KG1 (cell line): ENCODE measurements around the gene ANK3.

Source experiments
- DNase-seq: peaks from one replicate; lab custom pipeline; 2025; lab: John Stamatoyannopoulos, UW

The ANK3 gene

DNA sequence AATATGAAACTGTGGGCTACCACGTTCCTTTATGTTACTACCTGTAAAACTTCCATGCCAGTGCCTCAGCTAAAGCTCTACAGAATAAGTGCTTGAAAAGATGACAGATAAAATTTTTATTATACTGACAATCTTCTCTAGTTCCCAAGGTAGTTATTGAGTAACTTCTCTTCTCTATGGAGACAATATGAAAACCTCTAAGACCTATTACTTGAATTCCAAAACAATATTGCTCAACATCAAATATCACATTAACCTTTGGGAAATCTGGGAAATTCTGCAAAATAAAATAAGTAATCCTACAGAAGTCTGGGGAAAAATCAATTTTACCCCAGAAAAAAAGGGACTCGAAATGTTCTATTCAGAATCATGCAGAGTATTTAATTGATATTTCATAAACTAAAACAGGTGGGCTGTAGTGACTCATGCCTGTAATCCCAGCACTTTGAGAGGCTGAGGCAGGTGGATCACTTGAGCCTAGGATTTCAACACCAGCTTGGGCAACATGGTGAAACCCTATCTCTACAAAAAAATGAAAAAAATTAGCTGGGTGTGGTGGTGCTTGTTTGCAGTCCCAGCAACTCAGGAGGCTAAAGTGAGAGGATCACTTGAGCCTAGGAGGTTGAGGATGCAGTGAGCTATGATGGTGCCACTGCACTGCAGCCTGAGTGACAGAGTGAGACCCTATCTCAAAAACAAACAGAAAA, 23.8 kb upstream of the ANK3 start:
- no peak for DNase-seq

DNA sequence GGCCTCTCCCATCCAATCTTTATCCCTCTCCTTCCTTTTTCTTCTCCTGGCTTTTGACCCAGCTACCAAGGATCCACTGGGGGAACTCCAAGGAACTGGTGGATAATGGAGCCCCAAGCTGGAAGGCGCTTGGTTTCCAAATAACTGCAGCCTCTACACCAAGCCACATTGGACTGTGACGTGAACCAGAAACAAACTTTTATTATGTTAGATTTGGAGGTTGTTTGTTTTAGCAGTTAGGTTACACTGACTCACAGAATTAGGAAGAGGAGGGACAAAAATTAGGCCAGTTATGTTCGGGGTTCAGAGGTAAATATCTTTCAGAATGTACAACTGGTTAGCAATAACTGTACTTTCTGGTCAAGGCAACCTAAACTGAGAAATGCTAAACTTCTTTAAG, 21.3 kb upstream of the ANK3 start:
- DNase-seq = no peak

DNA sequence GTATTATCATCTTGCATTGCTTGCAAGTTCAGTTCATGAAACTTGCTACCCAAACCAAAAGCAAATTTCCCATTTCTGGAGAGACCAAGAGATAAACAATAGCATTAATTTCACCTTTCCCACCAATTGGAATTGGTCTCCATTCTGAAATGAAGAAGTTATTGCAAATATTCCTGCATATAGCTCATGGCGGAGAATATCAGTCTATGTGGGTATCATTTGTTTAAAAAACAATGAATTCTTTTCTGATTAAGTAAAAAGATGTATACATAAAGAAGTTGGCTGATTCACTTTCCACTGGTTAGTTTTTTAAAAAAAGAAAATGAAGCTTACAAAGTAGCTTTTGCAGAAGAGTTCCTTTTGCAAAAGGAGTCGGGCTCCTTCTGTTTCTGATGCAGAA, 19.5 kb upstream of the ANK3 start:
- DNase-seq = no peak

DNA sequence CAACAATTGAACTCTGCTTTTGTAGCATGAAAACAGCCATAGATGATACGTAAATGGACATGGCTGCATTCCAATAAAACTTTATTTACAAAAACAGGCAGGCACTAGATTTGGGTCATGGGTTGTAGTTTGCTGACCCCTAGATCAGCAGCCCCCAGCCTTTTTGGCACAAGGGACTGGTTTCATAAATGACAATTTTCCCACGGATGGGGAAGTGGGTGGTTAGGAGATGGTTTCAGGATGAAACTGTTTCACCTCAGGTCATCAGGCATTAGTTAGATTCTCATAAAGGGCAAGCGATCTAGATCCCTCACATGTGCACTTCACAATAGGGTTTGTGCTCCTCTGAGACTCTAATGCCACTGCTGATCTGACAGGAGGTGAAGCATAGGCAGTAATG, 16.5 kb upstream of the ANK3 start:
- no peak for DNase-seq

DNA sequence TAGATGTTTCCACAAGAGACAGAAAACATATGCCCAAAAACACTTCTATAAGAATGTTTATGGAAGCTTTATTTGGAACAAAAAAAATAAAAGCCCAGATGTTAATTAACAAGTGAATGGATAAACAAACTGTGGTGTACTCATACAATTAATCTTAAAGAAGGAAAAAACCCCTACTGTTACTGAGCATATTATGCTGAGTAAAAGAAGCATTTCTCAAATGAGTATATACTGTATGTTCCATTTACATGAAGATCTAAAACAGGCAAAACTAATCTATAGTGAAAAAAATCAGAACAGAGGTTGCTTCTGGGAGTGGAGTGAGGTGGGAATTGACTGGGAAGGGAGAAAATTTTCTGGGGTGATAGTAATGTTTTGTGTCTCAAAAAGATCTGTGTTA, 15.5 kb upstream of the ANK3 start:
- no peak for DNase-seq

DNA sequence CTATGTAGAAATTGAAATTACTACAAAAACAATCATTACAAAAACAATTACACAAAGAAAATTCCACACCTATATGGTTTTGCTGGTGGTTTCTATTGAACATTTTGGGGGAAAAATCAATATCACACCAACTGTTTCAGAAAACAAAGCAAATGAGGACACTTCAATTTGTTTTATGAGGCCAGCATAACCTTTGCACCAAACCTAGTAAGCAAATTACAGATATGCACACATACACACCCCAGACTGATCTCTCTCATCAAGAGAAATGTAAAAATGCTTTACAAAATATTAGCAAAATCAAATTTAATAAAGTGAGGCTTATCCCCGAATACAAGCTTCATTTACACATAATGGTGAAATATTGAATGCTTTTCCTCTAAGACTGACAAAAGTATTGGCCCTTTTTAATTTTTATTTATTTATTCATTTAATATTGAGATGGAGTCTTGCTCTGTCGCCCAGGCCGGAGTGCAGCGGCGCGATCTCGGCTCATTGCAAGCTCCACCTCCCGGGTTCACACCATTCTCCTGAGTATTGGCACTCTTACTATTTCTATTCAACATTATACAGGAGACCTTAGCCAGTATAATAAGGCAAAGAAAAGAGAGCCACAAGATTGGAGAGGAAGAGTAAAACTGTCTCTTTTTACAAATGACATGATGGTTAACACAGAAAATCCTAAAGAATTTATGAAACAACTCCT, 13.6 kb upstream of the ANK3 start:
- DNase-seq = no peak

DNA sequence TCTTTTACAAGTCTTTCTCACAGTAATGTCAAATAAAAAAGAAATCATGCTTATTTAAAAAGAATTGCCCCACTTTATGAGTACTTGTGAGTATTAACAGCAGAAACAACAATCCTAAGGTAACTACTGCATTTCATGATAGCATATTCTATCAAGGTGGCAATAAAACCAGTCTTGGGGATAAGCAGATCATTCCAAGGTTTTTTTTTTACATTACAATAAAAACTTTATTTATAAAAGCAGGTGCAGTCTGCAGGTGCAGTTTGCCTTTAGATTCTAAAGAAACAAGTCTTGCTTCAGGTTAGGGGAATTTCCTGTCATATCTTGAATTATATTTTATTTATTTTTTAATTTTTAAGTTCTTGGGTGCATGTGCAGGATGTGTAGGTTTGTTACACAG, 10.7 kb upstream of the ANK3 start:
- DNase-seq = no peak

DNA sequence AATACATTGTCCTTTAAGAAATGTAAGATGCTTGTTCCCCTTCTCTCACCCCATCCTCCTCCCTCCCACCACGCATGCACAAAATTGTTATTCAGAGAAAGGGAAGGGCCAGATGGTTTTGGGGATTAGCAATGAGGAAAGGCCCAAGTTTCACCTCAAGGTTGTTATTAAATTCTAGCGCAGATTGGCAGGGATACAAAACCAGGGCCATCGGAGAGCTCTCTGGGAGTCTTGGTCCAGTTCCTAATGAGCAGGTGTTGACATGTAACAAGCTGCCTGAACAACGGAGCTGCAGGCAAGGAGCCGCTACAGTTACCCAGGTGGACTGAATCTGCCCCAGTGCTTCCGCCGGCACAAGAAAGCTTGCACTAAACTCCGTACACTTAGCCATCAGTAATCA, 9.7 kb upstream of the ANK3 start:
- DNase-seq = no peak

DNA sequence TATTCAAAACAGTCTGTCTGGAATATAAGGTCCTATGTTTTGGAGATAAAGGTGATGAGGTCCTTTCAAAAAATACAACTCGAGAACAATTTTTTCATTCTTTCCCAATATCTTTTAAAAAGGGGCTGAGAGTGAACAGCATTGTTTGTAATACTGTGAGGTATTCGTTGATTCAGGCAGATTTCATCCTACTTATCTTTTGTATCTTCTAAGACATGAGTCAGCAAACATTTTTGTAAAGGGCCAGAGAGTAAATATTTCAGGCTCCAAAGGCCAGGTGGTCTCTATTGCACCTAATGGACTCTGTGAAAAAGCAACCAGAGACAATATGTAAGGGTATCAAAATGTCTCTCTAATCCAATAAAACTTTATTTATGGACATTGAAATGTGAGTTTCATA, 8.1 kb upstream of the ANK3 start:
- no peak for DNase-seq

DNA sequence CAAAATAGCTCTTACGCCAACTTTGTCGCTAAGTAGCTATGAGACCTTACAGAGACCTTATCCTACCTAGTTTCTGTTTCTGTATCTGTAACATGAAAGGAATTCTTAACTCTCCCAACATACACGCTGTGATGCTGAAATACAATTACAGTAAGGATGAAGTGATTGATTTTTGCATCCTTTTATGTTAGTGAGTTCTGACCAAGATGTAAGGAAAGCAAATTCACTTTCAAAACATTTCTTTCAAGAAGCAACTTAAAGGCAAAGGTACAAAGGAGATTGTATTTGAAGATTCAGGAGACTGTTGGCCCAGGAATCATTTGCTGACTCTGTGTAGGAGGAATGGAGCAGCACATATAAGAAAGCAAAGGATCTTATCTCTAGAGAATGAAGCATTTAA, 7.1 kb upstream of the ANK3 start:
- DNase-seq = no peak

DNA sequence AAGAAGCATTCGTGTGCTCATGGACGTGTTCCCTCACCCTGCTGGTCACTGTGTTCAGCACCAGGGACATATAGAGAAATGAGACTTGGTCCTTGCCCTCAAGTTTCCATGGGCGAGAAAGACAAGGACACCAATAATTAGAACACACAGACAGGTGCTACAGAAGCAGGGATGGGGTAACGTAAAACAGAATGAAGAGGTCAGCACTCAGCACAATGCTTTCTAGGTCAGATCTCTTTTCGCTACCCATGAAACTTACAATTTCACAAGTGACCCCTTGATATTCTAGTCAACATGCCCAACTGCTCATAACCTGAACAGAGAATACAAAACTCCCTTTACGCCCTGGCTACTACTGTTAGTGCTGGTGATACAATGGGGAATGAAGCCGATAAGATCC, 6.0 kb upstream of the ANK3 start:
- no peak for DNase-seq

DNA sequence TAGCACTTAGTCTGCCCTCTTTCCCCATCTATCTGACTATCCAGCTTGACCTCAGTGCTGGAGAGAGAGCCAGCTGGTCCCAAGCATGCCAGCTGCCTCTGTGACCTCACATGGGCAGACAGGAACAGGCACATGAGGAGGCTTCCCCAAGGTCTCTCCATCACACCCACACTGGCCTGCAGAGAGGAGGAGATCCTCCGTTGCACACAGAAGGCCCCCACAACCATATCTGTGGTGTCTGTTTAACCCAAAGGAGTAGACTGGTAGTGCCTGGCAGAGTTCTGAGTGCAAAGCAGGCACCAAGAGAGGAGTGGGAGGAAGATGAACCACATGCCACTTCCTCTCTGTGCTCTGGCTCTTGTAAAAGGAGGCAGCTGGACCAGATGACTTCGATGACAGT, 4.8 kb upstream of the ANK3 start:
- no peak for DNase-seq

DNA sequence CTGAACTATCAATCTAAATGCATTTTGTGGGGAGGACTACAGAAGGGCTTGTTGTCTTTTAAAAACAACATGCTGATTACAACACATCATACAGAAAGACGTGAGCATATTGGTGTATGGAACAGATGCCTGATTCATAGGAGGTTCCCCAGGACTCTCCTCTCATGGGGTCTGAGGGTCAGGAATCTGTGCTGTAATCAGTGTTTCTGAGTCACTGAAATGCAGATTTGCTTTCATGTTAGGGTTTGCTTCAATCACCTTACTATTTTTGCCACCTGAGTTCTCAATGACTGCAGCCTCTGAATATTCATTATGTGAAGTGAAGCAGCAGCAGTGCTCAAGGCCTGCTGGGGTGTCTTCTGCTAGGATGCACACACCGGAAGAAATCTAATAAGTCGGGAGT, 550 bp upstream of the ANK3 start:
- no peak for DNase-seq

DNA sequence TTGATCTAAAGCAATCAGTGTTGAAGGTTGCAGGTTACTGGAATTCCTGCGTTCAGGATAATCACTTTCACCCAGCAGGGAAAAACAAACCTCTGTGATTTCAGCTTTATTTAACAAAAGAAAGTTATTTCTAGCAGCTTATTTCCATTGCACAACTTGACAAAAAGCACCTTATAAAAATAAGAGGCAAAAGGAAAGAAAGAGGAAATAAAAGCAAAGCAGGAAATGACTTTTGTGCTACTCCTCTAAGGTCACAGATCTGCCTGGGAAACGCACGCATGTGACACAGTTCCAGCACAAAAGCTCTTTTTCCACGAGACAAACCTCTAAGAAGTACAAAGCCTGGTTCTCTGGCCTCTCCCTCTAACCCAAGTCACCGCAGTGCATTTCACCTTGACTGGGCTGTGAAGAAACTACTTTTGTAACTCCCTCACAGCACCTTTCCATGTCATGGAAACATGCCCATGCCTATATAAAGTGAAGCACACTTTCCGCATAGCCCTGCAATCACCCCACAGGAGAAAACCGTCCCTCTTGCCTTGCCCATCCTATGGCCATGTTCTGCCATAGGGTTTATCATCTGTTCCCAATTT, 870 bp downstream of the ANK3 start:
- DNase-seq = no peak

DNA sequence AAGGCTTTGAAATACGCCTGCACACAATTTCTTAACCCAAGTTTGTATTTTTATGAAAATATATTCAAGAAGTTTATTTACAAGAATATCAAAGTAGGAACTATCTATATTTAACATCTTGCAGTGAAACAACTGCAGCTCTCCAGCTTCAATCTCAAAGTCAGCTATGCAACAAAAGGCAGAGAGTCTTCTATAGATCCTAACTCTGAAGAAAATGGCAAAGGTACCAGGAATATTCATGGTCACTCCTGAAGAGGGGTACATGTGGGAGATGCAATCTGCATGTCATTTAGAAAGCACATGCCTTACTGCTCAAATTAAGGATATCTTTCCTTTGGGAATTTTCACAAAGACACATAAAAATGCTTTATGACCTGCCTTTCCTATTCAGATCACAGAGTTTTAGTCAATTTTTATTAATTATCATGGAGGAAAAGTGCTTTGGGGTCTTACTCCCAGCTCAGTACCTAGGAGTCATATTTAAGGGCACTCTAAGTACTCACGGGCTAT, 1.5 kb downstream of the ANK3 start:
- DNase-seq = no peak

DNA sequence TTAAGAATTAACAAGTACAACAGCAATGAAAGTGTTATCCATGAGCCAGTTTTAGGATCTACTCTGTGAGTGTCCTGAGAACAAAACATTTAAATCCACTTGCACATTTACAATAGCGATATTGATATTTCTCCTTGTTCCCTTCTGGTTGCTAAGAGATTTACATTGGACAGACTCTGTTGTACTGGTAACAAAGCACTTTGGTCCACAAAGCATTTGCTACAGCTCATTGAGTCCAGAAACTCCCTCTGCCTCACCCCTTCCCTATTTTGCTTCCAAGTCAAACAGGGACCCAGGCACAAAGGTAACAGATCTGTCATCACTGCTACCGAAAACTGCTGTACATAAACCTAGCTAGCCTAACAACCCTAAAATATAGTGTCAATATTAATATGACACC, 2.1 kb downstream of the ANK3 start:
- no peak for DNase-seq

DNA sequence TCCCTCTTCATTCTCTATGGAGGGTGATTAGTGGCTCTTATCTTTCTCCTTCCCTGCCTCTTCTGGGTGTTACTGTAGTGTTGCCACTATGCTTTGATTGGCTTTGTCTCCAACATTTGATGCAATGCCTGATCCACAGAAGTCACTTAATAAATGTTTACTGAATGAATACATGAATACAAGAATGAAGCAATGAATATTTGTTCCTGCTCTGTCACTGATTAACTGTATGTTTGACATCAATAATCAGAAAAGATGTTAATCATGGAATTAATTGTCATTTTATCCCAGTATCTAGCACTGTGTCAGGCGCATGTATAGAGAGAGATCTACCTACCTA, 4.3 kb downstream of the ANK3 start:
- no peak for DNase-seq

DNA sequence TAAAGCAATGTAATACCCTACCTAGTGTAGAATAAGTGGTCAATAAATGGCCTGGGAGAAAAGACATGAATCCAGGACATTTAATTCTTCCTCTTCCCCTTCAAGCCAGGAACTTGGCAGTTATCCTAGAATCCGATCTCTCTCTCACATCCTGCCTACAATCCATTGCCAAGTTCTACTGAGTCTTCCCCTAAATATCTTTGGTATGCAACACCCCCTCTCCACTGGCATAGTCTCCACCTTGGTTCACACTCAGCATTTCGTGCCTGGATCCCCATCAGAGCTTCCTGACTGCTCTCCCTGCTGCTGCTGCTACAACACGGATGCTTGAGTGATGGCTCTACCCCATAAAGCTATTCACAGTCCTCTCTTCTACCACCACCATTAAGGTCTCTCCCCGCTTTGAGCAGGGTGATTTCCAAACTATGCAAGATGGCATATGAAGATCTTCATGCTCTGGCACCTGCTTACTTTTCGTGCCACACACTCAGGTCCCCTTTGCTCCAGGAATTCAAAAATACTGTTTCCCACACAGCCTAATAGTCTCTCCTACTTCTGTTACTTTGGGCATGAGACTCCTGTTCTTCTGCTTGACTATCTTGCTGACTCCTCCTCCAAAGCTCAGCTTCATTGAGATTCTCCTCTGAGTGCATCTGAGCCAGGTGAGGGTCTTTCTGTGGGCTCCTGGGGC, 4.8 kb downstream of the ANK3 start:
- DNase-seq = no peak

DNA sequence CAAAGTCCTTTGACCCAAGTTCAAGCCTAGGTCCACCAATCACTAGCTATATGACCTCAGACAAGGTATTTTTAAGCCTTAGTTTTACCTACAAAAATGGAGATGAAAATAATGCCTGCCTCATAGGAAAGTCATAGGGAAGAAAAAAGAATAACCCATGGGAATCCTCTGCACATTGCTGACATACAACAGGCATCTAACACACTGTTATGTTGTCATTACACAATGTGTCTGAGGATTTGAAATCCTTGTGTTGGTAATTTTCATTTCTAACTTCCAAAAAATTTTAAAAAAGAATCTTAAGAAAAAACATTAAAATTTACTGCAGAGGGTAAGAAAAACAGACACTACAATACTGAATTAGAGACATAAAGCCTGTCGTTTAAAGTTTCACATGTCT, 5.7 kb downstream of the ANK3 start:
- DNase-seq = no peak

DNA sequence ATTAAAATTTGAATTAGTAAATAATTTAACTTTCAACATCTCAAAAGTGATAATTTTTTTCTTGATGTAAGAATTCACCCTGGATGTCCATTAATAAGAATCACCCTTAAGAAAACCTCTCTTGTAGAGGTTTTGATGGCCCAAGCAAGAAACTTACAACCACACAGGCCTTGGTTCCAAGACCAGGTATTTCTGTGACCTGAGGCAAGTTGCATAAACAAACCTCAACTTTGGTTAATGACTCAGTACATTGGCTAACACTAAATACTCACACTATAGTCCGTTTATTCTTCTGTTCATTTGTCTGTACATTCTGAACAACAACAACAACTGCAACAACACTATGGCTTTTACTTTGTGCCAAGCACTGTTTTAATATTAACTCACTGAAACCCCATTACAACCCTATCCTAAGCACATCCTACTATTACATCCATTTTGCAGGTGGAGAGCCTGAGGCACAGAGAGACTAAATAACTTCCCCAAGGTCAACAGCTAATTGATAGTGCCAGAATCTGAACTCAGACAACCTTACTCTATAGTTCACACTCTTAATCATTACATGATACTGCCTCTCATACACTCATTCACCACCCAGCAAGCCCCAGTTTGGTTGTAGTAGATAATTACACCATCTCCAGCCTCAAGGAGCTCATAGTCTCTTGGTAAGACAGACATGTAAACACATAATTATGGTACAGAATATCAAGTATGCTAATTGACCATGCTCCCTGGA, 6.6 kb downstream of the ANK3 start:
- DNase-seq = no peak

DNA sequence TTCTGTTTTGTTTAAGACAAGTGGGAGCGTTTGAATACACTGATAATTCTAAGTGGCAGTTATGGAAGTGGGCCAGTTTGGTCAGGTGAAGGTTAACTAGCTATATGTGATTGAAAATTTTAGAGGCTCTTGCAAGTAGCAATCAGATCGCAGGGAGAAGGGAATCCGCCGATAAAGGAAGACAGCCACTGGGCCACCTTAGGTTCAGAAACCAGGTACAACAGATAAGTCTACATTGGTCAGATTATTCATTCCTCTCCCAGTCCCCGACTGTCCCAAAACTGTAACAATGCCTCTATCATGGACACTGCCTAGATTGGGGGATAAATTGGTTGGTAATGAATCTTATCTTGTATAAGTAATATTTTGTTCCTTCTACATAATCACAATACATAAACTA, 8.9 kb downstream of the ANK3 start:
- DNase-seq = no peak

DNA sequence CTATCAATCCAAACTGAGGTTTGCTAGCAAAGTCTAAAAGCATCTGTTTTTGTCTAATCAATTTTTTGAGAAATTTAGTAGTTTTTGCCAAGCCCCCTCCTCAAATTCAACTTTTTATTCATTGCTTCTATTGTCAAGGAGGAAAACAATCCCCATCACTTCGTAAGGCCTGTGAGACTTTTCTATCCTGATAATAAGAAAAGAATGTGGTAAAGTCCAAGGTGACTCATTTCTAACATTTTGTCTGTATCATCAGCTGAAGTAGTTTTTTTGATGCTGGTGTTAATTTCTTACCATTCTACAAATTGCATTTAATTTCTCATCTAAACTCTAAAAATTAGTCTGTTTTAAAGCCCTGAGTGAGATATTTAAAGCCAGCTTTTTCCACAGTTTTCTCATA, 11.7 kb downstream of the ANK3 start:
- DNase-seq = no peak

DNA sequence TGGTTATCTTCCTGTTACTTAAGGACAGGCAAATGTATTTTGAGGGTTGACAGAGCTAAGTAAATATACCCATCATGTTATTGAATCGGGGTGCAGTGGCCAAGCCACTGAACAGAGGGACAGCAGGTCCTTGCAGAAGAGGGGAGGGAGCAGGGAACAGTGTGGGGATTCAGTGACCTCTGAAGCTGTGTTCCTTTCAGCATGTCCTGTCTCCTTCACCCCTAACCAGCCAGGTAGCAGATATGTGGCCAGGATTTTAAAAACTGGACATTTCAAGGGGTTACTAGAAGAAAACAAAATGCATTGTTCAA, 12.7 kb downstream of the ANK3 start:
- DNase-seq = no peak
